HepG2 (cell line): ENCODE data around the gene CRYZ. TPM values are rescaled to one million over a fixed set of nuclear protein-coding genes. Genes with fewer than 3 reads are reported as not detected.

ENCODE experiments used
- ASH2L ChIP-seq: fragments of 300-600, 200-600 bp; sonication (generic); IDR thresholded peaks from 2 replicates; pipeline ENCODE4 v1.7.0; 2017; ENCODE audit warnings: low read depth, mild to moderate bottlenecking, moderate library complexity, mixed read lengths, low read length; ENCODE audit not compliant: insufficient read length
- CAMTA2 ChIP-seq: sonication (generic); formaldehyde crosslinking; IDR thresholded peaks from 2 replicates; pipeline ENCODE4 v1.4.0; 2020; ENCODE audit warnings: mild to moderate bottlenecking, missing genetic modification reagents, borderline replicate concordance
- CREB1 ChIP-seq, 2 experiments: fragments of 450-650 bp in 1 of 2; IDR thresholded peaks; 2 replicates each; pipeline ENCODE4 v1.6.1; 2016 to 2017; ENCODE audit warnings: control low read depth in 1 of 2, mild to moderate bottlenecking in 1 of 2, missing compliant biosample characterization in 1 of 2, missing genetic modification characterization in 1 of 2
- FOSL1 ChIP-seq: sonication (generic); formaldehyde crosslinking; IDR thresholded peaks from 2 replicates; pipeline ENCODE4 v1.9.0; 2021; ENCODE audit warnings: missing genetic modification reagents, borderline replicate concordance
- GATA4 ChIP-seq: sonication (generic); IDR thresholded peaks from 2 replicates; pipeline ENCODE4 v1.6.1; 2016; ENCODE audit warnings: antibody characterized with exemption, low read depth, borderline replicate concordance
- HNF4A ChIP-seq: sonication (generic); formaldehyde crosslinking; IDR thresholded peaks from 2 replicates; pipeline ENCODE4 v1.4.0; 2020; ENCODE audit warnings: missing genetic modification reagents
- MBD4 ChIP-seq: IDR thresholded peaks from 2 replicates; pipeline ENCODE4 v1.6.1; 2012; ENCODE audit warnings: low read length, inconsistent platforms, borderline replicate concordance
- MEIS2 ChIP-seq: sonication (generic); formaldehyde crosslinking; IDR thresholded peaks from 2 replicates; pipeline ENCODE4 v1.9.0; 2021; ENCODE audit warnings: mild to moderate bottlenecking, missing genetic modification reagents
- MIXL1 ChIP-seq: IDR thresholded peaks from 2 replicates; pipeline ENCODE4 v1.6.1; 2016
- PAF1 ChIP-seq: IDR thresholded peaks from 2 replicates; pipeline ENCODE4 v1.6.1; 2016; ENCODE audit warnings: missing genetic modification reagents, missing compliant biosample characterization
- SMAD3 ChIP-seq: sonication (generic); formaldehyde crosslinking; IDR thresholded peaks from 2 replicates; pipeline ENCODE4 v1.4.0; 2020; ENCODE audit warnings: missing genetic modification reagents
- ZNF24 ChIP-seq: fragments of 450-650 bp; IDR thresholded peaks from 2 replicates; pipeline ENCODE4 v1.6.1; 2017; ENCODE audit warnings: antibody characterized with exemption, mild to moderate bottlenecking
- ZNF614 ChIP-seq: IDR thresholded peaks from 2 replicates; pipeline ENCODE4 v1.6.1; 2018; ENCODE audit warnings: missing biosample characterization, missing genetic modification reagents, inconsistent platforms, borderline replicate concordance
- polyA plus RNA-seq, 8 experiments: library from polyadenylated mRNA; depleted of rRNA in 3 of 8; stranded (reverse) in 7 of 8; unstranded in 1 of 8; fragments of >200 nt; fragmentation: Illumina TruSeq in 4 of 8; extraction: Trizol in 4 of 8; gene quantifications; 2 replicates each; pipeline versions ENCODE4 v1.2.1 to v1.2.3, GENCODE V29; 2011 to 2016; ENCODE audit warnings: low read depth in 4 of 8, missing spikeins in 1 of 8, mixed read lengths in 1 of 8; ENCODE audit not compliant: insufficient read depth in 1 of 8
- total RNA-seq, 5 experiments: library from RNA; depleted of rRNA; stranded (reverse); fragments of >200 nt; fragmentation: Illumina TruSeq; extraction: Trizol; gene quantifications; 2 replicates each; pipeline ENCODE4 v1.2.3, GENCODE V29; 2016; ENCODE audit warnings: low read depth in 1 of 5
- TF ChIP-seq, protein P1 (sequence below): sonication (generic); formaldehyde crosslinking; IDR thresholded peaks from 2 replicates; pipeline ENCODE4 v1.4.0; 2020; ENCODE audit warnings: missing genetic modification reagents, borderline replicate concordance
- TF ChIP-seq, protein P2 (sequence below): sonication (generic); formaldehyde crosslinking; IDR thresholded peaks from 2 replicates; pipeline ENCODE4 v1.4.0; 2020; ENCODE audit warnings: missing genetic modification reagents
- TF ChIP-seq, protein P3 (sequence below): sonication (generic); formaldehyde crosslinking; conservative IDR thresholded peaks from 2 replicates; pipeline ENCODE4 v1.4.0; 2020; ENCODE audit warnings: mild to moderate bottlenecking, missing genetic modification reagents, moderate library complexity
- TF ChIP-seq, protein P4 (sequence below): IDR thresholded peaks from 2 replicates; pipeline ENCODE4 v1.6.1; 2018; ENCODE audit warnings: missing genetic modification reagents, mild to moderate bottlenecking, missing compliant biosample characterization

Gene CRYZ
- total and polyA plus RNA-seq, 2 of the 13 experiments (the other 11 are each of a cell fraction or from before 2014, with no cell fraction given): 115 to 211 TPM

DNA sequence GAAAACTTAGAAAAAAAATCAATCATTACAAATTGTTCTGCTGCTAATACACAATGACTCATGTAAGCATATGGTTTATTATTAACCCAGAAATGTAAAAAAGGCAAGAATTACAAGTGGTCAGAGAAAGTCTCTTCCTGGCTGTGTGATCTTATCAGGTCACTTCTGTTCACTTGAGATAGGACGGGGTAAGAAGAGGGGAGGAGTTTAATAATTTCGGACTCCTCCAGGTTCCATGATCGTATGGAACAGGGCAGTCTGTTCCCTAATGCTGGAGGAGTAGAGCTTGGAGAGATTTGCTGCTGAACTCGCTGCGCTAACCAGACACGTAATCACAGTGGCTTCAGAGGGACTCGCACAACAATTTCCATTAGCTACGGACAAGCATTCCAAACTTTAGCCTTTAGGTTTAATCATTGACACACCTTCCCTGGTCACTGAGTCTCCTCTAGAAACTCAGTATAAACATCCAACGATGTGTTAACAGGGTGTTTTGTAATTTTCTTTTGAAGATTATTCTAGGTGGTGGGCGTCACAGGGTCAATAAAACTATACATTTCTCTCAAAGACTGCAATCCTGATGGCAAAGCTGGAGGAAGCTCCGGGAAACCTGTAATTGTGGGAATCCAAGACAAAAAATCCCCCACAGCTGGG is 1.3 kb downstream of the CRYZ start (continued):
- no peak for TF ChIP-seq CAMTA2 (CRISPR knock-in tag)
- 0 out of 2 replicates have a peak, but pooled peaks have one; percentile 67 for TF ChIP-seq GATA4
- TF ChIP-seq, protein P1, sequence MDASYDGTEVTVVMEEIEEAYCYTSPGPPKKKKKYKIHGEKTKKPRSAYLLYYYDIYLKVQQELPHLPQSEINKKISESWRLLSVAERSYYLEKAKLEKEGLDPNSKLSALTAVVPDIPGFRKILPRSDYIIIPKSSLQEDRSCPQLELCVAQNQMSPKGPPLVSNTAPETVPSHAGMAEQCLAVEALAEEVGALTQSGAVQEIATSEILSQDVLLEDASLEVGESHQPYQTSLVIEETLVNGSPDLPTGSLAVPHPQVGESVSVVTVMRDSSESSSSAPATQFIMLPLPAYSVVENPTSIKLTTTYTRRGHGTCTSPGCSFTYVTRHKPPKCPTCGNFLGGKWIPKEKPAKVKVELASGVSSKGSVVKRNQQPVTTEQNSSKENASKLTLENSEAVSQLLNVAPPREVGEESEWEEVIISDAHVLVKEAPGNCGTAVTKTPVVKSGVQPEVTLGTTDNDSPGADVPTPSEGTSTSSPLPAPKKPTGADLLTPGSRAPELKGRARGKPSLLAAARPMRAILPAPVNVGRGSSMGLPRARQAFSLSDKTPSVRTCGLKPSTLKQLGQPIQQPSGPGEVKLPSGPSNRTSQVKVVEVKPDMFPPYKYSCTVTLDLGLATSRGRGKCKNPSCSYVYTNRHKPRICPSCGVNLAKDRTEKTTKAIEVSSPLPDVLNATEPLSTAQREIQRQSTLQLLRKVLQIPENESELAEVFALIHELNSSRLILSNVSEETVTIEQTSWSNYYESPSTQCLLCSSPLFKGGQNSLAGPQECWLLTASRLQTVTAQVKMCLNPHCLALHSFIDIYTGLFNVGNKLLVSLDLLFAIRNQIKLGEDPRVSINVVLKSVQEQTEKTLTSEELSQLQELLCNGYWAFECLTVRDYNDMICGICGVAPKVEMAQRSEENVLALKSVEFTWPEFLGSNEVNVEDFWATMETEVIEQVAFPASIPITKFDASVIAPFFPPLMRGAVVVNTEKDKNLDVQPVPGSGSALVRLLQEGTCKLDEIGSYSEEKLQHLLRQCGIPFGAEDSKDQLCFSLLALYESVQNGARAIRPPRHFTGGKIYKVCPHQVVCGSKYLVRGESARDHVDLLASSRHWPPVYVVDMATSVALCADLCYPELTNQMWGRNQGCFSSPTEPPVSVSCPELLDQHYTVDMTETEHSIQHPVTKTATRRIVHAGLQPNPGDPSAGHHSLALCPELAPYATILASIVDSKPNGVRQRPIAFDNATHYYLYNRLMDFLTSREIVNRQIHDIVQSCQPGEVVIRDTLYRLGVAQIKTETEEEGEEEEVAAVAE (CRISPR knock-in tag): 0 out of 2 replicates have a peak, but pooled peaks have one; percentile 21
- TF ChIP-seq HNF4A (CRISPR knock-in tag): peak; percentile 35; the same call in 1 of the 2 replicates
- TF ChIP-seq ZNF24: no peak
- TF ChIP-seq ASH2L: peak; percentile 99
- no peak for TF ChIP-seq MEIS2 (CRISPR knock-in tag)
- TF ChIP-seq PAF1 (CRISPR knock-in tag): no peak
- TF ChIP-seq ZNF614: peak; percentile 100
- TF ChIP-seq, protein P2, sequence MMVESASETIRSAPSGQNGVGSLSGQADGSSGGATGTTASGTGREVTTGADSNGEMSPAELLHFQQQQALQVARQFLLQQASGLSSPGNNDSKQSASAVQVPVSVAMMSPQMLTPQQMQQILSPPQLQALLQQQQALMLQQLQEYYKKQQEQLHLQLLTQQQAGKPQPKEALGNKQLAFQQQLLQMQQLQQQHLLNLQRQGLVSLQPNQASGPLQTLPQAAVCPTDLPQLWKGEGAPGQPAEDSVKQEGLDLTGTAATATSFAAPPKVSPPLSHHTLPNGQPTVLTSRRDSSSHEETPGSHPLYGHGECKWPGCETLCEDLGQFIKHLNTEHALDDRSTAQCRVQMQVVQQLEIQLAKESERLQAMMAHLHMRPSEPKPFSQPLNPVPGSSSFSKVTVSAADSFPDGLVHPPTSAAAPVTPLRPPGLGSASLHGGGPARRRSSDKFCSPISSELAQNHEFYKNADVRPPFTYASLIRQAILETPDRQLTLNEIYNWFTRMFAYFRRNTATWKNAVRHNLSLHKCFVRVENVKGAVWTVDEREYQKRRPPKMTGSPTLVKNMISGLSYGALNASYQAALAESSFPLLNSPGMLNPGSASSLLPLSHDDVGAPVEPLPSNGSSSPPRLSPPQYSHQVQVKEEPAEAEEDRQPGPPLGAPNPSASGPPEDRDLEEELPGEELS (CRISPR knock-in tag): peak; percentile 56; the same call in 1 of the 2 replicates
- TF ChIP-seq CREB1 (IDR thresholded peaks at IDR 0.05): no peak
- TF ChIP-seq CREB1 (CRISPR knock-in tag; IDR thresholded peaks at IDR 0.05): peak; percentile 69; the same call in 1 of the 2 replicates
- TF ChIP-seq SMAD3 (CRISPR knock-in tag): 0 out of 2 replicates have a peak, but pooled peaks have one; percentile 9
- TF ChIP-seq MIXL1 (CRISPR knock-in tag): peak; percentile 46; the same call in 1 of the 2 replicates
- TF ChIP-seq FOSL1: 0 out of 2 replicates have a peak, but pooled peaks have one; percentile 10
- TF ChIP-seq, protein P3, sequence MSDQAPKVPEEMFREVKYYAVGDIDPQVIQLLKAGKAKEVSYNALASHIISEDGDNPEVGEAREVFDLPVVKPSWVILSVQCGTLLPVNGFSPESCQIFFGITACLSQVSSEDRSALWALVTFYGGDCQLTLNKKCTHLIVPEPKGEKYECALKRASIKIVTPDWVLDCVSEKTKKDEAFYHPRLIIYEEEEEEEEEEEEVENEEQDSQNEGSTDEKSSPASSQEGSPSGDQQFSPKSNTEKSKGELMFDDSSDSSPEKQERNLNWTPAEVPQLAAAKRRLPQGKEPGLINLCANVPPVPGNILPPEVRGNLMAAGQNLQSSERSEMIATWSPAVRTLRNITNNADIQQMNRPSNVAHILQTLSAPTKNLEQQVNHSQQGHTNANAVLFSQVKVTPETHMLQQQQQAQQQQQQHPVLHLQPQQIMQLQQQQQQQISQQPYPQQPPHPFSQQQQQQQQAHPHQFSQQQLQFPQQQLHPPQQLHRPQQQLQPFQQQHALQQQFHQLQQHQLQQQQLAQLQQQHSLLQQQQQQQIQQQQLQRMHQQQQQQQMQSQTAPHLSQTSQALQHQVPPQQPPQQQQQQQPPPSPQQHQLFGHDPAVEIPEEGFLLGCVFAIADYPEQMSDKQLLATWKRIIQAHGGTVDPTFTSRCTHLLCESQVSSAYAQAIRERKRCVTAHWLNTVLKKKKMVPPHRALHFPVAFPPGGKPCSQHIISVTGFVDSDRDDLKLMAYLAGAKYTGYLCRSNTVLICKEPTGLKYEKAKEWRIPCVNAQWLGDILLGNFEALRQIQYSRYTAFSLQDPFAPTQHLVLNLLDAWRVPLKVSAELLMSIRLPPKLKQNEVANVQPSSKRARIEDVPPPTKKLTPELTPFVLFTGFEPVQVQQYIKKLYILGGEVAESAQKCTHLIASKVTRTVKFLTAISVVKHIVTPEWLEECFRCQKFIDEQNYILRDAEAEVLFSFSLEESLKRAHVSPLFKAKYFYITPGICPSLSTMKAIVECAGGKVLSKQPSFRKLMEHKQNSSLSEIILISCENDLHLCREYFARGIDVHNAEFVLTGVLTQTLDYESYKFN (CRISPR knock-in tag): peak; percentile 81
- TF ChIP-seq, protein P4, sequence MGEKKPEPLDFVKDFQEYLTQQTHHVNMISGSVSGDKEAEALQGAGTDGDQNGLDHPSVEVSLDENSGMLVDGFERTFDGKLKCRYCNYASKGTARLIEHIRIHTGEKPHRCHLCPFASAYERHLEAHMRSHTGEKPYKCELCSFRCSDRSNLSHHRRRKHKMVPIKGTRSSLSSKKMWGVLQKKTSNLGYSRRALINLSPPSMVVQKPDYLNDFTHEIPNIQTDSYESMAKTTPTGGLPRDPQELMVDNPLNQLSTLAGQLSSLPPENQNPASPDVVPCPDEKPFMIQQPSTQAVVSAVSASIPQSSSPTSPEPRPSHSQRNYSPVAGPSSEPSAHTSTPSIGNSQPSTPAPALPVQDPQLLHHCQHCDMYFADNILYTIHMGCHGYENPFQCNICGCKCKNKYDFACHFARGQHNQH: 0 out of 2 replicates have a peak, but pooled peaks have one; percentile 33
- TF ChIP-seq MBD4: 0 out of 2 replicates have a peak, but pooled peaks have one; percentile 58
